SK-N-SH (cell line): ENCODE data around the gene RPEL1.

Experiments used
- YY1 ChIP-seq: IDR thresholded peaks from 2 replicates; pipeline ENCODE4 v1.4.0; 2012; ENCODE audit warnings: low read depth, mild to moderate bottlenecking
- TF ChIP-seq, protein P1 (sequence below): fragments of 200-600 bp; sonication (generic); IDR thresholded peaks from 2 replicates; pipeline ENCODE4 v1.6.1; 2017; ENCODE audit warnings: antibody characterized with exemption, mild to moderate bottlenecking, moderate library complexity

GRCh38 chr10:103207141-103207540 lies 38.5 kb upstream of the RPEL1 start:
- TF ChIP-seq, protein P1, sequence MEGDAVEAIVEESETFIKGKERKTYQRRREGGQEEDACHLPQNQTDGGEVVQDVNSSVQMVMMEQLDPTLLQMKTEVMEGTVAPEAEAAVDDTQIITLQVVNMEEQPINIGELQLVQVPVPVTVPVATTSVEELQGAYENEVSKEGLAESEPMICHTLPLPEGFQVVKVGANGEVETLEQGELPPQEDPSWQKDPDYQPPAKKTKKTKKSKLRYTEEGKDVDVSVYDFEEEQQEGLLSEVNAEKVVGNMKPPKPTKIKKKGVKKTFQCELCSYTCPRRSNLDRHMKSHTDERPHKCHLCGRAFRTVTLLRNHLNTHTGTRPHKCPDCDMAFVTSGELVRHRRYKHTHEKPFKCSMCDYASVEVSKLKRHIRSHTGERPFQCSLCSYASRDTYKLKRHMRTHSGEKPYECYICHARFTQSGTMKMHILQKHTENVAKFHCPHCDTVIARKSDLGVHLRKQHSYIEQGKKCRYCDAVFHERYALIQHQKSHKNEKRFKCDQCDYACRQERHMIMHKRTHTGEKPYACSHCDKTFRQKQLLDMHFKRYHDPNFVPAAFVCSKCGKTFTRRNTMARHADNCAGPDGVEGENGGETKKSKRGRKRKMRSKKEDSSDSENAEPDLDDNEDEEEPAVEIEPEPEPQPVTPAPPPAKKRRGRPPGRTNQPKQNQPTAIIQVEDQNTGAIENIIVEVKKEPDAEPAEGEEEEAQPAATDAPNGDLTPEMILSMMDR, result no peak
- TF ChIP-seq YY1, result no peak
